Gastroesophageal sphincter (tissue), 3 donors: Measurements from ENCODE around the gene PRRT3.

ENCODE experiments used
- POLR2A ChIP-seq, 2 donors: fragments of 450-650 bp; IDR thresholded peaks; one replicate each; pipeline ENCODE4 v1.6.1; 2017; ENCODE audit warnings: antibody characterized with exemption in 2 of 2, mild to moderate bottlenecking in 2 of 2, moderate library complexity in 1 of 2
- TF ChIP-seq, protein P1 (sequence below), 4 experiments: fragments of 200-600 bp in 2 of 4; fragments of 450-650 bp in 2 of 4; sonication (generic) in 1 of 4; IDR thresholded peaks; one replicate each; pipeline ENCODE4 v1.5.1; 2017 to 2019; ENCODE audit warnings: antibody characterized with exemption in 4 of 4, mild to moderate bottlenecking in 2 of 4, moderate library complexity in 2 of 4

- TF ChIP-seq, protein P1, sequence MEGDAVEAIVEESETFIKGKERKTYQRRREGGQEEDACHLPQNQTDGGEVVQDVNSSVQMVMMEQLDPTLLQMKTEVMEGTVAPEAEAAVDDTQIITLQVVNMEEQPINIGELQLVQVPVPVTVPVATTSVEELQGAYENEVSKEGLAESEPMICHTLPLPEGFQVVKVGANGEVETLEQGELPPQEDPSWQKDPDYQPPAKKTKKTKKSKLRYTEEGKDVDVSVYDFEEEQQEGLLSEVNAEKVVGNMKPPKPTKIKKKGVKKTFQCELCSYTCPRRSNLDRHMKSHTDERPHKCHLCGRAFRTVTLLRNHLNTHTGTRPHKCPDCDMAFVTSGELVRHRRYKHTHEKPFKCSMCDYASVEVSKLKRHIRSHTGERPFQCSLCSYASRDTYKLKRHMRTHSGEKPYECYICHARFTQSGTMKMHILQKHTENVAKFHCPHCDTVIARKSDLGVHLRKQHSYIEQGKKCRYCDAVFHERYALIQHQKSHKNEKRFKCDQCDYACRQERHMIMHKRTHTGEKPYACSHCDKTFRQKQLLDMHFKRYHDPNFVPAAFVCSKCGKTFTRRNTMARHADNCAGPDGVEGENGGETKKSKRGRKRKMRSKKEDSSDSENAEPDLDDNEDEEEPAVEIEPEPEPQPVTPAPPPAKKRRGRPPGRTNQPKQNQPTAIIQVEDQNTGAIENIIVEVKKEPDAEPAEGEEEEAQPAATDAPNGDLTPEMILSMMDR (IDR thresholded peaks at IDR 0.05), result no peak
- TF ChIP-seq POLR2A (IDR thresholded peaks at IDR 0.05), result no peak
Observed at GRCh38 chr3:9938966-9939365, 13.2 kb downstream of the PRRT3 start.
